Keratinocyte (primary cell): Measurements from ENCODE around the gene INTS3.

Experiments used
- CTCF ChIP-seq, 3 experiments: IDR thresholded peaks in 1 of 3; conservative IDR thresholded peaks in 1 of 3; optimal IDR thresholded peaks in 1 of 3; 2 replicates in 2 of 3; 3 replicates in 1 of 3; pipeline versions ENCODE3 to v1.5.1; 2011; ENCODE audit warnings: low read length in 3 of 3, mild to moderate bottlenecking in 3 of 3, moderate library complexity in 2 of 3, control low read depth in 1 of 3, inconsistent platforms in 1 of 3; ENCODE audit not compliant: insufficient read depth in 2 of 3; ENCODE audit errors: extremely low read depth in 1 of 3
- EZH2 ChIP-seq: IDR thresholded peaks from one replicate; pipeline ENCODE4 v1.6.1; 2012; ENCODE audit warnings: inconsistent platforms, mild to moderate bottlenecking, low read length, moderate library complexity

- peak in 1 of 3 experiments; percentile 9 for TF ChIP-seq CTCF (optimal IDR thresholded peaks at IDR 0.05 in 1 of 3, IDR thresholded peaks at IDR 0.05 in 1 of 3, conservative IDR thresholded peaks at IDR 0.05 in 1 of 3; ENCODE audit: extremely low read depth in 1 of 3, insufficient read depth in 2 of 3, low read length in 3 of 3)
- TF ChIP-seq EZH2, result no peak
Measured at GRCh38 chr1:153679337-153680119, 48.3 kb upstream of the INTS3 start.
